Measurements from ENCODE around the gene CCDC86.

The CCDC86 gene

DNA sequence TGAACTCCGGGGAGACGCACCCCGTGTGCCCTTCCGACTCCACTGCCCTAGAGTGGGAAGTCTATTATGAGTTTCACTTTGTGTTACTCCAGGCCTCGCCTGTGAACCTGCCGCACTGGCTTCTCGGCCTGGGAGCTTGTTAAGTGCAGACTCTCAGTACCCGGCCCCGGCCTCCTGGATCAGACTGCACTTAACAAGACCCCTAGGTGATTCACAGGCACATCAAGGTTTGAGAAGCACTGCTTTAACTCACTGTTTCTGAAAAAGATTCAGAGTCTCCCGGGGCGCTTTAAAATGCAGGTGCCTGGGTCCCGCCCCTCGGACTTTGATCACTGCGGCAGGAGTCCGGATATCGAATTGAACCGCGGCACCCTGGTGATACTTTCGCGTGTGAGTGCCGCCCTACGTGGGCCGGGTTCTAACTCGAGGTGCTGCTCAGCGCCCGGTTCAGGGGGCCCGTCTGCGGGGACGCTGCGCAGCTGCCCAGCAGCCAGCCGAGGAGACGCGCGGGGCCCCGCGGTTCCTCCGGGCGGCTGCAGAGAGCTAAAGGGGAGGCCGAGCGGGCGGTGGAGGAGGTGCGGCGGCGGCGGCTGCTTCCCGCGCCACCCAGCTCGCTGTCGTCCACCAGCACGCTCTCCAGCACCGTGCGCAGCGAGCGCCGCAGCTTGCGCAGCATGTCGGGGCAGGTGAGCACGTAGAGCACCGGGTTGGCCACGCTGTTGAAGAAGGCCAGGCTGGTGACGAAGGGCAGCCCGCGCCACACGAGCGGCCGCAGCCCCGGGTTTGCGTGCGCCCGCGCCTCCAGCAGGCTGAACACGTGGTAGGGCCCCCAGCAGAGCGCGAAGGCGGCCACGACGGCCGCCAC is 10.4 kb downstream of the CCDC86 start:
- no peak for FAIRE-seq
- DNase-seq (ENCODE audit: insufficient read length, low spot score) = no peak

DNA sequence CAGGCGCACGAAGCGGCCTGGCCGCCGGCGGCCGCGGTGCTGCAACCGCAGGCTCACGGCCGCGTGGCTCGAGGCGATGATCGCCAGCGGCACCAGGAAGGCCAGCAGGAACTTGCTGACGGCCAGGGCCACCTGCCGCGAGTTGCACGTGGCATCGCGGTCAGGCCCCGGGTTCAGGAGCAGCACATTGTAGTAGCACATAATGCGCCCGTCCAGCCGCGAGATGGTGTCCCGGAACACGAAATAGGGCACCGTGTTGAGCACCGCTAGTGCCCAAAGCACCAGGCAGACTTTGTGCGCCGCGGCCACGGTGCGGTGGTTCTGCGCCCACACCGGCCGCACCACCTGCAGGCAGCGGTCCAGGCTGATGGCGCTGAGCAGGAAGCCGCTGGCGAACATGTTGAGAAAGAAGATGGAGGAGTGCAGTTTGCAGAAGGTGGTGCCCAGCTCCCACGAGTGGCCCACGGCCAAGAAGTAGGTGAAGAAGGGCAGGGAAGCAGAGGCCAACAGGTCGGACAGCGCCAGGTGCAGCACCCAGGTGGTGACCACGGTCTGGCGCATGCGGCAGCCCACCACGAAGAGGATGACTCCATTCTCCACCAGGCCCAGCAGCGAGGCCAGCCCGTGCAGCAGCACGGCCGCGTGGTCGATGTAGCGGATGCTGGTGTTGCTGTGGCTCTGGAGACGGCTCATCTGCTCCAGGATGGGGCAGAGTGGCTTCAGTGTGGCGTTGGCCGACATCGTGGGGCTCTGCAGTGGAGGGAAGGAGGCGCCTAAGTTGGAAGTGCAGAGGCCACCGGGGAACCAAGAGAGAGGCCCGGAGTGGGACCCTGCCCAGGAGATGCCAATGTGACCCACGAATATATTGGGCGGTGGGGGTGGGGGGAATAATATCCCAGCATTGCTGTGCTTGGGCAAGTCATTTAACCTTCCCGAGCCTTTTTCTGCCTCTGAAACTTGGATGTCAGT is 11.4 kb downstream of the CCDC86 start:
- no peak for FAIRE-seq
- no peak for DNase-seq (ENCODE audit: insufficient read length, low spot score)

DNA sequence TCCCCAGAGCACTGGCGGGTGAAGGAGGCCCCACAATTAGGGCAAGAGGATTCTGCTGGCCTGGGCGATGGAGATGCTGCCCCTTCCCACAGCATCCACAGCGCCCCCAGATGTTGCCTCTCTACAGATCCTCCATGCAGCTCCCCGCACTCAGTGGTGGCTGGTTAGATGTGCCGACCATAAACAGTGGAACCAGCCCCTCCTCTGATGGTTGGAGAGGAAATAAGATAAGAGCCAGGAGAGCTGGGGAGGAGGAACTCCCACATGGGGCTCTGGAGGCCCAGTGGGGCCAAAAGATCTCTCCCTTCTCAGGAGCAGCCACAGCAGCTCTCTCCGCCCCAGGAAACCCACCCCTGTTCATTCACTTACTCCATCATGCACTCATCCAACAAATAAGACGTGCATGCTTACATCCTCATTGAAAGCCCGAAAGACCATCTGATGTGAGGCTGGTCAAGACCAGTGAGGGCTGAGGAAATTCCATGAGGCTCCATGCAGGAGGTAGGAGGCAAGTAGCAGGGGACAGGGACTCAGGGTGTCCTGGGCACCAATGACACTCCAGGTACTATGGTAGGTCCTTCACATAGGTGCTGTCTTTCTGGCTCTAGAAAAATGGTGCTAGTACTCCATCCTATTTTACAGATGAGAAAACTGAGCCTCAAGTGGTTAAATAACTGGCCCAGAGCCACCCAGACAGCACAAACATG is 12.4 kb downstream of the CCDC86 start:
- no peak for DNase-seq (ENCODE audit: insufficient read length, low spot score)
- no peak for FAIRE-seq

- FAIRE-seq = no peak
- no peak for DNase-seq (ENCODE audit: insufficient read length, low spot score)
These were observed 13.2 kb downstream of the CCDC86 start for GRCh38 chr11:60854847-60855725.

DNA sequence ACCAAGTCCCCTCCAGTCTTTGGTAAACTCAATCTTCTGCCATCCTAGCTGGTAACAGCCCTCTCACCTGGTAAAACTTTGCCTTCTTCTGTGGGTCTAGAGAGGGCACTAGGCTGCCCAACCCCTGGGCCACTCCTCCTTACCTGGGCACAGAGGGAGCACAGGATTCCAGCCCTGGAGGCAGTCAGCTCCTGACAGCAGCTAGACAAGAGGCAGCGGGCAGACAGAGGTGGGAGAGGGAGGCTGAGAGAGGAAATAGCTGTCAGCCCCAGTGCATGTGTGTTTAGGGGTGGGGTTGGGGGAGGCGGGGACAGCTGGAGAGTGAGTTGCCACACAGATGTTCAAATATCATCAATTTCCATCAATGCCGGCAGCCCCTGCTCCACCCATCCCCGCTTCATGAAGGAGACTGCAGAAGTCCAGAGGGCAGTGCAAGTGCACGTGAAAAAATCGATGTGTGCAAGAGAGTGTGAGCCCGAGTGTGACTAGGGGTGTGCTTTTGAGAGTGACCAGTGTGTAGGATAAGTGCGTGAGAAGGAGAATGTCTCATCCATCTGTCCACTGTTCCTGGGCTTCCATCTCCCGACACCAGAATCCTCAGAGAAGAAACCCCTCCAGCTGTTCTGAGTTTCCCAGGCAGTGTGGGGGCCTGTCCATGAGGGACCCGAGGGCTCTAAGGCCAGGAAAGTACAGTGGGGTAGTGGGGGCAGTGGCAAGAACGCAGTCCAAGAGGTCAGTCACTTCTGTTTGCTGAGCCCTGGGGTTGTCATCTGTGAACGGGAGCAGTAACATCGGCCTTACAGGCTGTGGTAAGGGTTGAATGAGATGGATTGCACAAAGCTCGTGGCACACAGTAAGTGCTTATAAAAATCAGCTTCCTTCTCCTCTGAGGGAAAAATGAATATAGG is 14.1 kb downstream of the CCDC86 start, which contains the start of gene PTGDR2:
TSS of gene PTGDR2 (minus strand) at position 225 of the 908 bp plus-strand sequence. CDS start 2,228 bp downstream, outside the sequence.
- DNase-seq (ENCODE audit: insufficient read length, low spot score) (no peak), FAIRE-seq (no peak)

GRCh38 chr11:60857378-60858232 is 15.7 kb downstream of the CCDC86 start:
- DNase-seq (ENCODE audit: insufficient read length, low spot score) = no peak
- FAIRE-seq = no peak

DNA sequence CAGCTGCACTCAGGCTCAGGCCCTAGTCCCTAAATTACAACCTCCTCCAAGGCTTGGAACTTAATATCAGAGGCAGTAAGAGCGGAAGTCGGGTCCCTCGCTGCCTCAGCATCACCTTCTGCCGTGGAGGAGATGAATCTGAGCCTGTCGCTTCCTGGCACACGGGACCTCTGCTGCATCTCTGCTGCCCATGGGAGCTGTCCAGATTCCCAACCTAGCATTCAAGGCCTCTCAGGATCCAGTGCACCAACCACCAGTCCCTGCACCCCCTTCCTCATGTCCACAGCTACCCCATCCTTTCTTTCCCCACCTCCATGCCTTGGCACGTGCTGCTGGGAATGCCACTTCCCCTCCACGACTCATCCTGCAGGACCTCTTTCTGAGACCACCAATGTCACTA is 16.3 kb downstream of the CCDC86 start:
- DNase-seq (ENCODE audit: insufficient read length, low spot score) (no peak), FAIRE-seq (no peak)

GRCh38 chr11:60858731-60859464 is 17.0 kb downstream of the CCDC86 start:
- no peak for FAIRE-seq
- DNase-seq (ENCODE audit: insufficient read length, low spot score) = no peak

DNA sequence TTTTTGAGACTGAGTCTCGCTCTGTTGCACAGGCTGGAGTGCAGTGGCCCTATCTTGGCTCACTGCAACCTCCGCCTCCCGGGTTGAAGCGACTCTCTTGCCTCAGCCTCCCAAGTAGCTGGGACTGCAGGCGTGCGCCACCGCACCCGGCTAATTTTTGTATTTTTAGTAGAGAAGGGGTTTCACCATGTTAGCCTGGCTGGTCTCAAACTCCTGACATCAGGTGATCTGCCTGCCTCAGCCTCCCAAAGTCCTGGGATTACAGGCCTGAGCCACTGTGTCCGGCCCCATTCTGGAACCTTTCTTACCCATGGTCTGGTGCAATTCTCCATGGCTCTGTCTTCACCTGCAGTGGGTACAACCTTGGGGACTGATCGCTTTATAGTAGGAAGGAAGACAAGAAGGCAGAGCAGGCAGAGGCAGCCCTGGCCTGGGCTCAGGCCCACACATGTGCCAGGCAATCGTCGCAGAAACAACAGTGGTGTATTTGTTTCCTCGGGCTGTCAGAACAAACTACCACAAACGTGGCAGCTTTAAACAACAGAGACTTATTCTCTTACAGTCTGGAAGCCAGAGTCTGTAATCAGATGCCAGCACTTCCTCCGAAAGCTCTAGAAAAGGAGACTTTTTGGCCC is 17.8 kb downstream of the CCDC86 start:
- FAIRE-seq (no peak), DNase-seq (ENCODE audit: insufficient read length, low spot score) (no peak)

GRCh38 chr11:60860943-60861342 is 19.0 kb downstream of the CCDC86 start:
- FAIRE-seq = no peak

GRCh38 chr11:60862171-60862570 is 20.3 kb downstream of the CCDC86 start:
- DNase-seq (ENCODE audit: insufficient read length, low spot score) = no peak
- no peak for FAIRE-seq

More at GRCh38 chr11:60860943-60861342, 19.0 kb downstream of the CCDC86 start:
- no peak for DNase-seq (ENCODE audit: insufficient read length, low spot score)

DNA sequence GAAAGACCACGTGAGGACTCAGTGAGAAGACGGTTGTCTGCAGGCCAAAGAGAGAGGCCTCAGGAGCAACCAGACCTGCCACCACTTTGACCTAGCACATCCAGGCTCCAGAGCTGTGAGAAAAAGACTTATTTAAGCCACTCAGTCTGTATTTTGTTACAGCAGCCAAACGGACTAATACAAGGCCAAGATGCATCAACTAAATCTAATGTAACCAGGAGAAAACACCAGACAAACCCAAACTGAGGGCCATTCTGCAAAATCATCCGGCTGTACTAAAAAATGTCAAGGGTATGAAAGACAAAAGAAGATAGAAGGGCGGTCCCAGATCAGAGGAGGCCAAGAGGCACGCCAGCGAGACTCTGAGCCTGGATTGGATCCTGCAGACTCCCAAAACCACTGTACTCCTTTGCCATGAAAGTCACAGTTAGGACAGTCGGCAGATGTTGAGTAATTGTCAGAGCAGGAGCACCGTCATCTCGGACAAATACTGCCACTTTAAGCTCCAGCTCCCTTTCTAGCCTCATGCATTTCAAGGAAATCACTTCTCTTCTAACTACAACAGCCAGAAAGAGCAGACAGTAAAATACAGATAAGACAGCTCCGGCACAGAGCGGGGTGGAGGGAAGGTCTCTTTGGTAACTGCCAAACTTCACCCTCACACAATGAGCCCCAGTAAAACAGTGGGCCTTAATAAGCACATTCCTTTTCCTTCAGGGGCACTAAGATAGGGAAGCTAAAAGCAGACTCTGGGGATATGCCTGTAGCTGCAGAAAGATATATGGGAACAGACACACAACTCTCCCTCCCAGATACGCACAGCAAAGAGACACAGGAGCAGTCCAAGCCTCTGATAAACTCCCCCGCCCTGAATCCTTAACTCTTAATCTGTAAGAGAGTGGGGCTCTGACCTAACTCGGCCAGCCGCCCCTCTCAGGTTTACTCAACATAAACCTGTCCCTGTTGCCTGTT is 21.9 kb downstream of the CCDC86 start:
- DNase-seq (ENCODE audit: insufficient read length, low spot score) (no peak), FAIRE-seq (no peak)

DNA sequence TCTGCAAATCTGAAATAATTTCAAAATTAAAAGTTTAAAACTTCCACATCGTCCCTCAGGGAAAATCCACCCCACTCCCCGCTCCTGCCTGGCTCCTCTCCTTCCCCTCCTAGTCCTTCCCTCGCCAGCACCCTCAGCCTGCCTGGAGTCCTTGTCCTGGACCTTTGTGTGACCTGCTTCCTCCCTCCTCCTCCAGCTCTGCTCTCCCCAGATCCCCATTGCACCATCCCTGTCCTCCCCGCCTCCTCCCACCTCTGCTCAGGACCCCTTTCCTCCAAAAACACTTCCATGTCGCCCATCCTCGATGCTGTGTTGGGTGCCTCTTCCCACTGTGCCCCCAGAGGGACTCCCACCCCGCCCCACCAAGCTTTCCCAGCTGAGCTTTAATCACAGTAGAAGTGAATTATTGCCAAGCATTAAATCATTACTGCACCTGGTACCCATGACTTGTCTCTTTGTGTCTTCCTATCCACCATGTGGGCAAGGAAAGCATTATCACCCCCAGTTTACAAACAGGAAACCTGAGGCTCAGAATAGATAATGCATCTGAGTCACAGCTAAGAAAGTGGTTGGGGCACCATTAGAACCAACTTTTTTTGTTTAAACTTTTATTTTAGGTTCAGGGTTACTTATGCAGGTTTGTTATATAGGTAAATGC is 23.1 kb downstream of the CCDC86 start:
- no peak for DNase-seq (ENCODE audit: insufficient read length, low spot score)
- no peak for FAIRE-seq

GRCh38 chr11:60866911-60867870 is 25.3 kb downstream of the CCDC86 start, which contains the start of gene ZP1:
Gene ZP1 (plus strand): TSS chr11:60867542. CDS start chr11:60867562, 20 bp downstream.
- no peak for DNase-seq (ENCODE audit: insufficient read length, low spot score)
- FAIRE-seq = no peak
